Erythroblast (primary cell): ENCODE results near the gene CACNG7.
A peak's percentile ranks its signal among the peaks of the same experiment; 100 is the strongest.

Experiments used
- DNase-seq, 2 experiments: peaks; one replicate each; lab custom pipeline; 2025; lab: John Stamatoyannopoulos, UW
- GATA1 ChIP-seq: IDR thresholded peaks from 2 replicates; pipeline ENCODE4 v1.6.1; 2011; ENCODE audit warnings: low read depth, mild to moderate bottlenecking, control low read depth, low read length, moderate library complexity
- POLR2A ChIP-seq: IDR thresholded peaks from 2 replicates; pipeline ENCODE4 v1.6.1; 2011; ENCODE audit warnings: mild to moderate bottlenecking, low read length

Gene CACNG7

DNA sequence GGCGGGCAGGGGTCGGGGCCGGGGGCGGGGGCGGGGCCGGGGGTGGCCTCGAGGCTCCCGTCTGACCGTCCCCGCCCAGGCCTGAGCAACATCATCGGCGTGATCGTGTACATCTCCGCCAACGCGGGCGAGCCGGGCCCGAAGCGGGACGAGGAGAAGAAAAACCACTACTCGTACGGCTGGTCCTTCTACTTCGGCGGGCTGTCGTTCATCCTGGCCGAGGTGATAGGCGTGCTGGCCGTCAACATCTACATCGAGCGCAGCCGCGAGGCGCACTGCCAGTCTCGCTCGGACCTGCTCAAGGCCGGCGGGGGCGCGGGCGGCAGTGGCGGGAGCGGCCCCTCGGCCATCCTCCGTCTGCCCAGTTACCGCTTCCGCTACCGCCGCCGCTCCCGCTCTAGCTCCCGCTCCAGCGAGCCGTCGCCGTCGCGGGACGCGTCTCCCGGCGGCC lies 72.9 kb downstream of the CACNG7 start:
- DNase-seq, result no peak
- TF ChIP-seq GATA1 (no peak), POLR2A (no peak)

DNA sequence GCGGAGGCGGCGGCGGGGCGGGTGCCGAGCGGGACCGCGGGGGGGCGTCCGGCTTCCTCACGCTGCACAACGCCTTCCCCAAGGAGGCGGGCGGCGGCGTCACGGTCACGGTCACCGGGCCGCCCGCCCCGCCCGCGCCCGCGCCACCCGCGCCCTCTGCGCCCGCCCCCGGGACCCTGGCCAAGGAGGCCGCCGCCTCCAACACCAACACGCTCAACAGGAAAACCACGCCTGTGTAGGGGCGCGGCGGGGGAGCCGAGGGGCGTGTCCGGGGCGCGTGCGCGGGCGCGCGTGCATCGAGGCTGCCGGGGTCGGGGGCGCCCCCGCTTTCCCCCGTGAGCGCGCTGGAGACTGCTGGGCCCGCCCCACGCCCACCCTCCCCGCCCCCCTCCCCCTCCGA lies 73.5 kb downstream of the CACNG7 start:
- DNase-seq, result peak in 1 of 2 experiments; percentile 55
- TF ChIP-seq POLR2A, result no peak
- no peak for TF ChIP-seq GATA1

DNA sequence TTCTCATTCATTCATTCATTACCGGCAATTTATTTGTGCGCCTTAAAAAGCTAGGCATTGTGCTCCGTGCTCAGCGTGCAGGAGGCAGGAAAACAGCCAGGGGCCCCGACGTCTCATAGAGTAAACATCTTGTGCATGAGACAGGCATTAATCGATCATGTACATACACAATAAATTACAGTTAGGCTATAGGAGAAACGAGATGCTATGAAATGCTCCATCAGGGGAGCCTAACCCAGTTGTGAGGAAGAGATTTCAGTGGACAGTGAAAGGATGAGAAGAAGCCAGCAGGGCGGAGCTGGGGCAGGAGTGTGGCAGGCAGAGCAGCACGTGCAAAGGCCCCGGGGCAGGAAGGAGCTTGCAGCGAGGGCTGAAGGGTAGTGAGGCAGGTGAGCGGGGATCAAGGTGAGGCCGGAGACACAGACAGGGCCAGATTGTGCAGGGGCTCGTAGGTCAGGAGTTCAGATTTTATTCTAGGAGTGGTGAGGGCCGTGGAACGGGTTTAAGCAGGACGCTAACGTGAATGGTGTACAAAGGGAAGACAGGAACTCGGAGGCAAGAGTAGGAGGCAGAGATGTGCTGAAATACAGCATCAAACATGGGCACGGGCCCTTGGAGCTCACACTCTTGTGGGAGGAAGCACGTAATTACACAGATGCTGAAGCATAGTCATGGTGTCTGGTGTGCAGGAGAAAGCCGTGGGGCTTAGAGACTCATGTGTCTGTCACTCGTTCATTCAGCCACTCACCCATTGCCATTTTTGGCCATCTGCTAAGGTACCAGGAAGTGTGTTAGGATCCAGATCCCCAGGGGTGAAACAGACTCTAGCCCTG lies 74.6 kb downstream of the CACNG7 start:
- DNase-seq, result no peak
- TF ChIP-seq POLR2A (no peak), GATA1 (no peak)

DNA sequence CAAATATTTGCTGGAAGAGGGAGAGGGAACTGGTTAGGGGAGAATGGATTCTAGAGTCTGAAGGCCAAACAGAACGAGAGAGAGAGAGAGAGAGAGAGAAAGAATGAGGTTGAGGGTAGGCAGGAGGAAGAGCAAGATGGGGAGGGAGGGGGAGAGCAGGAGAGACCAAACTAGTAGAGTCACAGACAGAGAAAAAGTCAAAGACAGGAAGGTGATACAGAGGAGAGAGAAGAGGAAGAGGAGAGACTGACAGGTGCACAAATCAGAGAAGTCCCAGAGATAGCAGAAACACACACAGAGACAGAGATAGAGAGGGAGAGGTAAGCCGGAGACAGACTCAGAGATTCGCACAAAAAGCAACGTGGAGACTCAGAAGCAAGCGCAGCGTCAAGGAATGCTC lies 76.8 kb downstream of the CACNG7 start:
- no peak for DNase-seq
- TF ChIP-seq GATA1 (no peak), POLR2A (no peak)

DNA sequence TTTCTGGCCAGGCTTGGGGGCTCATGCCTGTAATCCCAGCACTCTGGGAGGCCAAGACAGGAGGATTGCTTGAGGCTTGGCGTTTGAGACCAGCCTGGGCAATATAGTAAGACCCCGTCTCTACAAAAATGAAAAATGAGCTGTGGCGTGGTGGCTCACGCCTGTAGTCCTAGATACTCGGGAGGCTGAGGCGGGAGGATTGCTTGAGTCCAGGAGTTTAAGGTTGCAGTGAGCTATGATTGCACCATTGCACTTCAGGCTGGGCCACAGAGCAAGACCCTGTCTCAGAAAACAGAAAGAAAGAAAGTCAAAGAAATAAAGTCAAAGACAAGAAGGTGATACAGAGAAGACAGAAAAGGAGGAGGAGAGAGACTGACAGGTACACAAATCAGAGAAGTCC lies 79.9 kb downstream of the CACNG7 start:
- TF ChIP-seq GATA1 (no peak), POLR2A (no peak)
- no peak for DNase-seq

DNA sequence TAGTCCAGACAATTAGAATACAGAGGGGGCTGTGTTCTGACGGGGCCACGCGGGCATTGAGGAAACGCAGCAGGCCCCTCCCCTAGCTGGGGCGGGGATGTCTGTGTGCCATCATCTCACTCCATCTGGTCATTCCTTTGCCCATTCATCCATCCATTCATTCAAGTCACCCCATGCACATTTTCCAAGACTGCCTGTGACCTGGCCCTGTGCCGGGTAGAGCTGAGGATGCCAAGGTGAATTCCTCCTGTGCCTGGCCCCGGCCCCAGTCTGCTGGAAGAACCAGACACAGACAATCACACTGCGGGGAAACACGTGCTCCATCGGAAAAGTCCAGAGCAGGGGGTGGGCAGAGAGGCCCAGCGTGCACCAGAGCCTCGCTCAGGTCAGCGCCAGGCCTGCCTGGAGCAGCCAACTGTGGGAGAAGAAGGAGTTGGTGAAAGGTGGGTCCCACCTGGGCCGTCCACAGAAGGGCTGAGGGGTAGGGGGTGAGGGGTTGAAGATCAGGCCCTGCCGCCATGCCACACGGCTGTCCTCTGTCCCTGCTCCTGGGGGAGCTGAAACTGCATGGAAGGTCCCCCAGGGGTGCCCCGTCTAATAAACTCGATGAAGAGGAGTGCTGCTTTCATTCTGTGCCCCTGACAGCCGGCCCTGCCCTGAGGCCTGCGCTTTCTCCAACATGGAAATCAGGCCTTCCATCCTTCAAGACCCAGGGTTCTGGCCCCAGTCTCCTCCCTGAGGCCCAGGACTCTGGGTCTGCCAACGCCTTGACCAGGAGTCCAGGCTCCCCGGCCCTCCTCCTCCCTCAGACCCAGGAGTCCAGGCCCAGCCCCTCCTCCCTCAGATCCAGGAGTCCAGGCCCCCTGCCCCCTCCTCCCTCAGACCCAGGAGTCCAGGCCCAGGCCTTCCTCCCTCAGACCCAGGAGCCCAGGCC lies 80.8 kb downstream of the CACNG7 start:
- no peak for DNase-seq
- TF ChIP-seq POLR2A (no peak), GATA1 (no peak)

DNA sequence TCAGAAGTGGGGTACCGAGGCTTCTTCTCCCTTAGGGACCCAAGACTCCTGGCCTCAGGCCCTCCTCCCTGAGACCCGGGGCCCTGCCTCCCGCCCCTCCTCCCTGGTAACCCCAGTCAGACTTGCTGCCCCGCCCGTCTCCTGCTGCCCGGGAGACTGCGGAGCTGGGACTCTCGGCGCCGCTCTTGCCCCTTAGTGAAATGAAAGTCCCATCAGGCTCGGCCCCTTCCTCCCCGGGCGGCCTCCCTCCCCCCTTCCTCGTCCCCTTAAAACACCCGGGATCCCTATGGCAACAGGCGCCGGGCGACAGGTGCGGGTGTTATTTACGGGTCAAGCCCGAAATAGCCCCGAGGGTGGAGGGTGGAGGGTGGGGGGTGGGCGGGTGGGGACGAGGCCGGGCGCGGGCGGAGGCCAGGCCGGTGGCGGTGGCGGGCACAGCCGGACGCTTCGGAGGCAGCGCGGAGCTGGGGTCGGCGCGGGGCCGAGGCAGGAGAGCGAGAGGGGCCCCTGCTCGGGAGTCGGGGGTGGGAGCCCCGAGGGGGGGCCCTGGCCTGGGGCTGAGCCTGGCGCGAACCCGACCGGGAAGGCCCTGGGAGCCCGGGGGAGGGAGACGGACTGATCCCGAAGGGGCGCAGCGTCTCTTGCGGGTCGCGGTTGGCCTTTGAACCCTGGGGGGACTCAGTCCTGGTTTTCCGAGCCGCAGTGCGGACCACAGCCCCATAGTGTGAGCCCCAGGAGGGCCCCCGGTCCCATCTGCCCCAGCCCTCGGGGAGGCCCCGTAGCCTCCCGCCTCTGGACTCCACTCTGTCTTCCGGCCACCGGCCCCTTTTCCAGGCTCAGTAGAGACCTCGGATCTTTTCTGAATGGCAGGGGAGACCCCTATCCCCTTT lies 82.4 kb downstream of the CACNG7 start, which contains the start of gene CACNG6:
CACNG6 (plus strand) TSS at position 414 of the 890 bp plus-strand sequence. CDS start 1,241 bp downstream, outside the sequence.
- DNase-seq, result no peak
- no peak for TF ChIP-seq POLR2A

DNA sequence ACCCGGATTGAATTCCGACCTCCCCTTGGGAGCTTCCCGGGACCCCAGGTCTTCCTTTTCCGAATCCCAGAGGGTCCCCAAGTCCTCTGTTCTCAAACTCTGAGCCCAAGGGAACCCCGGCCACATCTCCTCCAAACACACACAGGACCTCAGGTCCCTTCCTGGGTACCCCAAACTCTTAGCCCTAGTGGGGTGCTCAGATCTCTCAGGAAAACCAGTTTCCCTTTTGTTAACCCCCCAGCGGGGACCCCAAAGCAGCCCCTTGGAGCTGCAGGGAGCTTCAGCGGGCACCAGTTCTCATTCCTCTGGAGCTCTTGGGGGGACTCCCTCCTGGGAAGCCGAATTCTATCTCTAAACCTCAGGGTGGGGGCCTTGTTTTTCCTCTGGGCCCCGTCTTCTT lies 83.1 kb downstream of the CACNG7 start:
- DNase-seq, result no peak
- TF ChIP-seq POLR2A (no peak), GATA1 (no peak)

DNA sequence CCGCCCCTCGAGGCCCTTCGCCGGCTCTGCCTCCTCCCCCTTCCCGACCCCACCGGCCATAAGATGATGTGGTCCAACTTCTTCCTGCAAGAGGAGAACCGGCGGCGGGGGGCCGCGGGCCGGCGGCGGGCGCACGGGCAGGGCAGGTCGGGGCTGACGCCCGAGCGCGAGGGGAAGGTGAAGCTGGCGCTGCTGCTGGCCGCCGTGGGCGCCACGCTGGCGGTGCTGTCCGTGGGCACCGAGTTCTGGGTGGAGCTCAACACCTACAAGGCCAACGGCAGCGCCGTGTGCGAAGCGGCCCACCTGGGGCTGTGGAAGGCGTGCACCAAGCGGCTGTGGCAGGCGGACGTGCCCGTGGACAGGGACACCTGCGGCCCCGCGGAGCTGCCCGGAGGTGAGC lies 83.7 kb downstream of the CACNG7 start:
- DNase-seq, result no peak
- TF ChIP-seq POLR2A, result no peak

DNA sequence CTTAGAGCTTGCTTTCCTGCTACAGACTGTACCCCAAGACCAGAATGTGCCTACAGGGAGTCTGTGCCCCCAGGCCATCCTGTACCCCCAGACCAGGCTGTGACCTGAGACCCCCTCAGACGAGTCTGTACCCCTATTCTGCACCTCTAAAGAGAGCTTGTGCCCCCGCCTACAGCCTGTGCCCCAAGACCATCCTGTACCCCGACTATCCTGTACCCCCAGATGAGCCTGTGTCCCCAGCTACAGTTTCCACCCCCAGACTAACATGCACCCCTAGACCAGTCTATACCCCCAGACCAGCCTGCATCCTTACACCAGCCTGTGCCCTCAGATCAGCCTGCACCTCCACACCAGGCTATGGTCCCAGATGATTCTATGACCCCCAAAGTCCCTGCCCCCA lies 84.4 kb downstream of the CACNG7 start:
- no peak for TF ChIP-seq GATA1
- no peak for TF ChIP-seq POLR2A
- no peak for DNase-seq
